HG03442 (cell line): ENCODE measurements around the gene KCTD14.
A peak's percentile ranks its signal among the peaks of the same experiment; 100 is the strongest.
"Not testable (repeated sequence)": the region's sequence is repeated elsewhere in the genome, so short reads cannot be mapped to it uniquely, and the experiment has no call there.

Source experiments
- ATAC-seq: cut with Tn5 transposase; IDR thresholded peaks from one replicate; pipeline ENCODE4 v1.9.1; 2021; ENCODE audit warnings: mild to moderate bottlenecking, moderate library complexity; ENCODE audit not compliant: unreplicated experiment

Gene KCTD14

GRCh38 chr11:78048561-78048960 lies 25.5 kb upstream of the KCTD14 start:
- ATAC-seq = no peak

- no peak for ATAC-seq
Measured at GRCh38 chr11:78046486-78046854, 23.4 kb upstream of the KCTD14 start.

DNA sequence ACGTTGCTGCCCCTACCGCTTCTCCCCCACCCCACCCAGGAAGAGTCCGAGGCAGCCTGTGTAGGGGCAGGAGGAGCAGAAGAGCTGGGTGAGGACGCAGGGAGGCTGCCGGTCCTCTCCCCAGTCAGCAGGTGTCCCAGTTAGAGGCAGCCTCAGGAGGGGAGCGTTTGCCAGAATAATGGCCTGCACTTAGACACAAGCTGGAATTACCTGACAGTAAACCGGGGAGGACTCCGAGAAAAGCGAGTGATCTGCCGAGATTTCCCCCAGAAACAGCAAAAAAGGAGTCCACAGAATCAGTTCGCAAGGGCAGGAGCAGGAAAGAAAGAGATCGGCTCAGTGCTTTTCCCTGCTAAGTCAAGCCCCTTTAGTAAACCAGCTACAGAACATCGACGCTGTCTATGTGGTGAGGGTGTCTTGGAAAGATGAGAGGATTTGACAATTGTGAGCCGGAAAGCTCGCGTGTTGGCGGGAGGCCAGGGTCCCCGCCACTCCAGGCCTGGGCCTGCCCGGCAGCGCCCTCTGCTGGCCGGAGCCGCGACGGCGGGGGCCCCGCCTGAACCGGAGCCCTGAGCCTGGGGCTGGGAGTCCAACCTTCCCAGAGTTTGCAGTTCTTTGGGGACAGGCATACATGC lies 22.9 kb upstream of the KCTD14 start:
- peak; percentile 71 for ATAC-seq

DNA sequence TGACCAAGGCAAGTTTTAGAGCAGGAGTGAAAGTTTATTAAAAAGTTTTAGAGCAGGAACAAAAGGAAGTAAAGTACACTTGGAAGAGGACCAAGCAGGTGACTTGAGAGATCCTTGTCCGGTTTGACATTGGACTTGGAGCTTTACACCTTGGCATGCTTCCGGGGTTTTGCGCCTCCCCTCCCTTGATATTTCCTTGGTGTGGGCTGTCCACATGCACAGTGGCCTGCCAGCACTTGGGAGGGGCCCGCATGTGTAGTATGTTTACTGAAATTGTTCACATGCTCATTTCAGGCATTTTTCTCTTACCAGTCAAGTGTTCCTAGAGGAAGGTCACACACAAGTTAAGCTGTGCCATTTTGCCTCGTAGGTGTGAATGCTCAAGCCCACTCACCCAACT lies 21.6 kb upstream of the KCTD14 start:
- ATAC-seq = no peak

GRCh38 chr11:78041843-78042440 lies 18.9 kb upstream of the KCTD14 start:
- no peak for ATAC-seq

- ATAC-seq = not testable (repeated sequence)
Measured at GRCh38 chr11:78041380-78041719, 18.3 kb upstream of the KCTD14 start.

DNA sequence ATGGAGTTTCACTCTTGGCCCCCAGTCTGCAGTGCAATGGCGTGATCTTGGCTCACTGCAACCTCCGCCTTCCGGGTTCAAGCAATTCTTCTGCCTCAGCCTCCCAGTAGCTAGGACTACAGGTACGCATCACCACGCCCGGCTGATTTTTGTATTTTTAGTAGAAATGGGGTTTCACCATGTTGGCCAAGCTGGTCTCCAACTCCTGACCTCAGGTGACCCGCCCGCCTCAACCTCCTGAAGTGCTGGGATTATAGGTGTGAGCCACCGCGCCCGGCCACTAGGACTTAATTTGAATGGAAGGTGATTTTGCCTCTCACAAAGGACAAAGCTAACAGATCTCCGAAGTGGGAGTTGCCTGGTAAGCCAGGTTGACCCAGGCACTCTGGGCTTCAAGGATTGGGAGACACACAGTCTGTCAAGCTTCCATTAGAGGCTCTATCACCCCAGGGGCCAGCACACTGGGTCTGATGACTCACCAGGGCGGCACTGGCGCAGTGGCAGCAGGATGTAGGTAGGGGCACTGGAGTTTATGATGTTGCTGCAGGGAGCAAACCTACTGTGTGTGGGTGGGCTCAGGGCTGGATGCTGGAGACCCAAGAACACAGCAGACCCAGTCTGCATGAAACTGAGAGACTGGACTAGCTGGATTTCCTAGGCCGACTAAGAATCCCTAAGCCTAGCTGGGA lies 17.8 kb upstream of the KCTD14 start:
- ATAC-seq = no peak

DNA sequence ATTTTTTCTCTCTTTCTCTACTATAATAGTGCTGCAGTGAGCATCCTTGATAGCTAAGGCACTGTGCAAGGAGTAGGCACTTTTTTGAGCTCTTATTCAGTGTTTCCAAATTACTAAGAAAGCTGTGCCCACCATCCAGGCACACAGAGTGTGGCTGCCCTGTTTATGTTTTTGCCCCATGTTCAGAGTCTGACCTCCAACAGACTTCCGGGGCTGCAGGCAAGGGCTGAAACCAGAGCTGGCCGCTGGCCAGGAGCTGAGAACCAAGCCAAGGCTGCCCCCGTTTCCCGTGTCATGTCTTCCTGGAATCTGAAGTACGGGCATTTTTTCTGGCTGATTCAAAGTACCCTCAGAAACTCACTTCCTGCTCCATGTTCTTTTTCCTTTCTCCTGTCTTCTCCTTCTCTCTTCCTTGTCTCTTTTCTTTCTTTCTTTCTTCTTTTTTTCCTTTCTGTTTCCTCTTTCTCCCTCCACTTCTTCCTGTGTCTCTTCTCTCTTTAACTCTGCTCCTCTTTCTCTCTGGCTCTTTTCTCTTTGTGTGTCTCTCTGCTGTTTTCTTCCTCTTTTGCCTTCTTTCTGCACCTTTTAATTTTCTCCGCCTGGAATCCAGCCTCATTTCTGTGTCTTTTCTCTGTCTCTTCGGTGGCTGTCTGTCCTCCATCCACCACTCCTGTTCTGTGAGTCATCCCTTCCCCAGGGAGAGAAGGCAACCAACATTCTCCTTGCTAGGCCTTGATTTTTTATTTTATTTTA lies 17.0 kb upstream of the KCTD14 start:
- peak; percentile 70 for ATAC-seq

- ATAC-seq = no peak
Measured at GRCh38 chr11:78039391-78039918, 16.4 kb upstream of the KCTD14 start.

GRCh38 chr11:78038697-78039313 lies 15.7 kb upstream of the KCTD14 start:
- no peak for ATAC-seq

DNA sequence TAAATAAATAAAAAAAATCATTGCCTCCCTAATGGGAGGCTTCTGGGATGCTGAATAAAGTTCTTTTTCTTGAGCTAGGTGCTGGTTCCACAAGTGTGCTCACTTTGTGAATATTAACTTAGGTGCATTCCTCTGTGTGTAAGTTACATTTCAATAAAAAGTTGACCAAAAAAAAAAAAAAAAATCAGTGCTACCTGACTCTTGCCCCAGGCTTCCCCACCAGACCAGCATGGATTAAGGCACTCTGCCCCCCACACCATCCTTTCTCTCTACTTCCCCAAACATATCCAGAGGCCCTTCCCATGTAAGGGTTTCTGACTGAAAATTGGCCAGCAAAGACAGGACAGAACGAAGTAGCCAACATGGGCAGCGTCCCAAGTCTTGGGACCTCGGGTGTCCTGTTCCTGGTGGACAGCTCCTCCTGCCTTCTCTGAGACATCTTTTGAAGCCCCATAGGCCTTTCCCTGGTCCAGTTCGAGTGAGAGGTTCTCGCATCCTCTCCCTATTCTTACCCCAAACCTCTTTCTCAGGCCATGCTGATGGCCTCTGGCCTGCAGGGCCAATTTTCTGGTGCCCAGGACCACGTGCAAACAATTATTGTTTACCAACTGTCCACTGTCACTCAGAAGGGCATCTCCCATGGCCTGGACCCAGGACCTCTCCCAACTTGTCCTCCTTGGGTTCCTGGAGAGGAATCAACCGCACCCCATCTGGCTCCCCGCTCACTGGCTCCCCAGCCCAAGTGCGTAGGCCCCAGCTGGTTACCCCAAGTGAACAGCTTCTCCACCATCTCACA lies 14.9 kb upstream of the KCTD14 start:
- ATAC-seq = no peak

DNA sequence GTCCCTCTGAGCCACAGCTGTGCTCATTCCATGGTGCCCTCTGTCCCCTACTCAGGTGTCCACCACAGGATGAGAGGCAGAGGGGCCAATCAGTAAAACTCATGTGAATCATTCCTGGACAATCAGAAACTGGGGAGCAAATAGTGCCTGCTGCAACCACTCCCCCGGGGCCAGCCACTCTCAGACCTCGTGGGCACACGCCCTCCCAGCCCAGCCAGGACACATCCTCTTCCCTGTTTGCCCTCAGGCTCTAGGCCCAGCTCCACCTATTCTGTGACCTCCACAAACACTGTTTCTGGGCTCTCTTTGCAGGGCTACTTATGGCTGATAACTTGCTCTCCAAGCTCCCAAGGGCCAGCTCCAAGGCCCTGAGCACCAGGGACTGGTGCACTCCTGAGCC lies 14.0 kb upstream of the KCTD14 start:
- no peak for ATAC-seq

DNA sequence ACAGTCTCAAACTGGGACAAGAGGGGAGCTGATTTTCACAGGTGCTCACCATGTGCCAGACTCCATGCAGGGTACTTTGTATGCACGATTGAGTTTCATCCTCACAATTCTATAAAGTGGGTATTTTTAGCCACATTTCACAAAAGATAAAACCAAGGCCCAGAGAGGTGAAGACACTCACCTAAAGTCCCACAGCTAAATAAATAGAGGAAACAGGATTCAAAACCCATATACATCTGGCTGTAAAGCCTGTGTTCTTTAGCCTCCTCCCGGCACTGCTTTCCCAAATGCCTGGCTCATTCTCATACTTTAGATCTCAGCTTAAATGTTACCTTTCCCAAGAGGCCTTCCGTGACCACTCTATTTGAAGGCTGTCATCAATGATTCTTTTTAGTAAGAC lies 13.2 kb upstream of the KCTD14 start:
- no peak for ATAC-seq

GRCh38 chr11:78034623-78035022 lies 11.5 kb upstream of the KCTD14 start:
- ATAC-seq = no peak

DNA sequence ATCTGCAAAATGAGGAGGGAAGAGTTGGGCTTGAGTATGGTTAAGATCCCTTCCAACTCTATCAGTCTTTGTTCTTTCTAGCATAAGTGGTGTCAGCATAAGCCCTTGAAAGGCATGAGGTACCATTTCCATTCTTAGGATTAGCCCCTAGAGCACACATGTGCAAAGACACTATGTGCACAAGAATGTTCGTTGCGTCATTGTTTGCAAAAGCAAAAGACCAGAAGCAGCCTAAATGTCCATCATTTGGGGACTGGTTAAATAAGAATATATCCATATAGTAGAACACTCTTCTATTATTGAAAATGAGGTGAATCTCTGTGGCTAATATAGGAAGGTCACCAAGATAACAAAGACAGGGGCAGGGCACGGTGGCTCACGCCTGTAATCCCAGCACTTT lies 10.0 kb upstream of the KCTD14 start:
- no peak for ATAC-seq

DNA sequence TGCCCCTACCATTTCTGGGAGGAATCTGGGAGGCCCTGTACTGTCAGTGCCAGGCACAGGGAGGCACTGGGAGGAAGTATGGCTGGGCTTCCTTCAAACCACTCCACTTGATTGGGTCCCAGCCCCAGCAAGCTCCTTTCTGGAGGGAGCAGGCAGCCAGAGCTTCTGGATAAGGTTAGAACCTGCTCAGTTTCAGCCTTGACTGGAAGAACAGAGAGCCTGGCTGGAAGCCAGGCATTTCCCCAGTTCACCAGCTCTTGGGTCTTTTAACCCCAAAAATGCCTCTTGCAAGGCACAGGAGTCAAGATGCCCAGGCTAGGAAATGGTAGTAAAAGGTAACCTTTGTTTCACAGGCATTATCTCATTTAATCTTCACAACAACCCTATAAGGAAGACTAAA lies 9.0 kb upstream of the KCTD14 start:
- ATAC-seq = no peak

DNA sequence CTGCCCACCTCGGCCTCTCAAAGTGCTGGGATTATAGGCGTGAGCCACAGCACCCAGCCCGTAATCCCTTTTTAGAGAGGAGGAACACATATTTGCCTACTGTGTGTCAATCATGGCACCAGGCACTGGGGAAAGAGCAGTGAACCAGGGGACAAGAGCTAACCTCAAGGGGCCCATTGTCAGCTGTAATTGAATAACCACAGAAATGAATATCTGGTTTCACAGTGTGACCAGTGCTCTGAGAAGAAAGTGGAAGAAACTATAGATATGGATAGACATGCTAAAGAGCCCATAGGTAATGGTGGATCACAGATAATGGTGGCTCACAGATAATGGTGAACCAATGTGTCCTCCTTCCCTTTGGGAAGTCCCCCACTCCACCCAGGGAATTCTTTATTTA lies 8.6 kb upstream of the KCTD14 start:
- ATAC-seq = no peak

- ATAC-seq = no peak
Measured at GRCh38 chr11:78030429-78031325, 7.6 kb upstream of the KCTD14 start.

GRCh38 chr11:78028423-78028822 lies 5.3 kb upstream of the KCTD14 start:
- not testable (repeated sequence) for ATAC-seq
